Testis (tissue), 2 donors: ENCODE data around the gene PHF24.

Source experiments
- CTCF ChIP-seq, 3 experiments: fragments of 450-650 bp in 2 of 3; fragments of 200-600 bp in 1 of 3; sonication (generic) in 1 of 3; IDR thresholded peaks; one replicate each; pipeline ENCODE4 v1.5.1; 2016 to 2019; ENCODE audit warnings: antibody characterized with exemption in 3 of 3, mild to moderate bottlenecking in 2 of 3, moderate library complexity in 1 of 3
- POLR2A ChIP-seq: fragments of 450-650 bp; IDR thresholded peaks from one replicate; pipeline ENCODE4 v1.6.1; 2017; ENCODE audit warnings: antibody characterized with exemption, mild to moderate bottlenecking, moderate library complexity

GRCh38 chr9:35001285-35001677, 43.2 kb downstream of the PHF24 start:
- TF ChIP-seq CTCF (IDR thresholded peaks at IDR 0.05) (no peak), POLR2A (no peak)
